Midbrain (tissue), 1 donor: ENCODE results near the gene ATP6V1F.

Experiments used
- DNase-seq: peaks from one replicate; lab custom pipeline; 2025; lab: John Stamatoyannopoulos, UW

The ATP6V1F gene, protein sequence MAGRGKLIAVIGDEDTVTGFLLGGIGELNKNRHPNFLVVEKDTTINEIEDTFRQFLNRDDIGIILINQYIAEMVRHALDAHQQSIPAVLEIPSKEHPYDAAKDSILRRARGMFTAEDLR

DNA sequence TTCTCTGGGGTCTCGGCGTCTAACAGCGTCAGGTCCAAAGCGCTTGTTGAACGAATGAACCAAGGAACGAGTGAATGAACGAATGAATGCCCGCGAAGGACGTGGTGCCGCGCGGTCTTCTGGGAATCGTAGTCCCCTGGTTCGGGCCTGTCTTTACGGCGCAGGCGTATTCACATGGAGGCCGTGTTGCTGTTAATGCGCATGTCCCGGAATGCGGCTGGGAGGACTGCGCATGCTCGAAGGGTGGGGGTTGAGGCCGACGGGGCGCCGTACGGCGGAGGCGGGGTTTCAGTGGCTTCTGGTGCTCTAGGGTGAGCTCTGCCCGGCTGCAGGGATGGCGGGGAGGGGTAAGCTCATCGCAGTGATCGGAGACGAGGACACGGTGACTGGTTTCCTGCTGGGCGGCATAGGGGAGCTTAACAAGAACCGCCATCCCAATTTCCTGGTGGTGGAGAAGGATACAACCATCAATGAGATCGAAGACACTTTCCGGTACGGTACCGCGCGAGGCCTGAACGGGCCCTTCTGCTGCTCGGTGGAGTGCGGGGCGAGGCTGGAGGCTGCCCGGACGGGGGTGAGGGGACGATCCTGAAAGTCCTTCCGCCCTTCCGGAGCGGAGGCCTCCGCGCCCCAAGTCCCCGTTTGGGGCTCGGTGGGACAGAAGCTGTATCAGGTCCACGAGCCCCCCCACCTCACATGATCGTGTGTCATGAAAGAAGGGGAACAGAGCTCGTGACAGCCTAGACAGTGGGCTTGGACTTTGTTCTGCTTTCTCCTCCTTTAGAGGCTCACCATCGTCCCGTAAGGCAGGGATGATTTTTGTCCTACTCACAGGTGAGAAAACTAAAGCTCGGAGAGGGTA, at the start of gene ATP6V1F:
ATP6V1F (plus strand) TSS at position 286 of the 862 bp plus-strand sequence; CDS start at position 335, 49 bp downstream.
- DNase-seq = peak; percentile 97

DNA sequence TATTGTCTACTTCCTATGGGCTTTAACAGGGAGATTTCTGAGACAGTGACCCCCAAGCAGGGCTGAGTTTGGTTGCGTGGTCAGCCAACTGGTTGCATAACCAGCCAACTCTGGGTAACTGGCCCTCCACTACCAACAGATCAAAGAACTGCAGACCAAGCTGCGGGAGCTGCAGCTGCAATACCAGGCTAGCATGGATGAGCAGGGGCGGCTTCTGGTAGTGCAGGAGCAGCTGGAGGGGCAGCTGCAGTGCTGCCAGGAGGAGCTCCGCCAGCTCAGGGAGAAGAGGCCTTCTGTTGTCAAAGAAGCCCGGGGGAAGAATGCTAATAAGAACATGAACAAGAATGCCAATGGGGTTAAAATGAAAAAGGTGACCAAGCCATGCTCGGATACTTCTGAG, 48.2 kb upstream of the ATP6V1F start:
- peak; percentile 62 for DNase-seq

DNA sequence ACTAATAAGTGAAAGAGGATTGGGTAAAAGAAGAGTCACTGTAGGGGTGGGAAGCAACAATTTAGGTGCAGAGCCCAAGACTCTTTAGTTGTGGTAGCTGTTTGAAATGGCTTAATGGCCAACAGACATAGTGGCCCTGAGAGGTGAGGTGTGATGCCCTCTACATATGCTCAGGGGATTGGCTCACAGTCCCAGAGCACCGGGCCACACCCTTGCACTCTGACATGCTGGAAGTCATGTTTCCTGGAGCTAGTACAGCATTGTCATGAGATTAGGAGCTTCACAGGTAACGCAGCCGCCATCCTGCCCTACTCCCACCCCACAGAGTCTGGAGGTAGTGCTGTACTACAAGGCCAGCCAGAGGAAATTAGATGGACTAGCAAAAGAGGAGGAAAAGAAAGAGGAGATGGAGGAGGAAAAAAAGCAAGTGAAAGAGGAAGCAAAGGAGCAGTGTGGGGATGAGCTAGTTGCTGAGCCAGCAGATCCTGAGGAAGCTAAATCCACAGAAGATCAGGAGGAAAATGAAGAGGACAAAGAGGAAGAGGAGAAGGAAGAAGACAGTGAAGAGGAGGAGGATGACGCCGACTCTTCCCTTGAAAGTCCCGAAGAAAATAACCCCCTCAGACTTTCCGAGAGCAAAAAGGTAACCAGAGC, 47.2 kb upstream of the ATP6V1F start:
- no peak for DNase-seq

DNA sequence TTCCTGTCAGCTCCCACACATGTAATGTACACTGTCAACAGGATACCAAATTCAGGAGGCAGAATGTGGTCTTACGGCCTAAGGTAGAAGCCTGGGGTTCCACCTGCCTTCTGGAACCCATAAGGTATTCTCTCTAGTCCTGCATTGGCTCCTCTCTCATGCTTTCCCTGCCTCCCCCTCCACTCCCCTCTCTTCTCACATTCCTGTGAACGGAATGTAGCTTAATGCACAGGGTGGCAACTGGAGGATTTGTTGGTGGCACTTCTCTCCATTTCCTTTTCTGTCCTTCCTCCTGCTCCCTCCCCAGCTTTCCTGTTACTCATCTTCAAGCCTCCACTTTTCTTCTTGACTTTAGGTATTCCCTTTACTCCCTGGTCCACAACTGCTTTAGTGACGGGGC, 44.0 kb upstream of the ATP6V1F start:
- no peak for DNase-seq

DNA sequence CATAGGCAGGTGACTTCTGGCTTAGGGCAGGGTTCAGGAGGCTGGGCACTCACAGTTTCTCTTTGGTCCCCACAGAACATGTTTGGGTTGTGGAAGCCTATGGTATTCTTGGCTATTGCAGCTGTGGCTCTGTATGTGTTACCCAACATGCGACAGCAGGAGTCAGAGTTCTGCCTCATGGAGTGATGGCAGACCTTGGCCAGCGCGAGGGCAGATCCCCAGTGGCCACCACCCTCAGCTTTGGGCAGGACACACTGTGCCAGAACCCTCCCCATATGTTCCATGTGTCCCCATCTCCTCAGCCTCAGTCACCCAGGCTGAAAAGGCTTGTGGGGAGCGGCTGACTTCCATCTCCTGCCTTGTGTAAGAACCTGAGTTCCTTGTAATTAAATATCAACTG, 40.9 kb upstream of the ATP6V1F start:
- DNase-seq = no peak

DNA sequence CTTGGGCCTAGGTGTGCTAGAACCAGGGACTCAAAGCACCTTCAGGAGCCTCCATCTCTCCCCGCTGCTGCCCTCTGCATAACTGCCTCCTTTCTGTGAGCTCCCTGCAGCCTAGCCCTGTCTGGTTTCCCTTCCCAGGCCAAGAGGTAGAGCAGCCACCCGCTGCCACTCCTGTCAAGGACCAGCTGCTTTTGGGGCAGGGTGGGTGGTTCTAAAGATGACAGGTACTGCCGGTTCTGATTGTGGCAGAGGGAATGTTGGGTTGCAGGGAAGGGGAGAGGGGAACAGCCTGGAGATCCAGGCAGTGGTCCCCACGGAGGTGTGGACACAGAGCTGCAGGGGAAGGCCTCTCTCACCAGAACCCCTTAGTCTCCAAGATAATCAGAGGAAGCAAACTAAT, 36.1 kb upstream of the ATP6V1F start:
- no peak for DNase-seq

DNA sequence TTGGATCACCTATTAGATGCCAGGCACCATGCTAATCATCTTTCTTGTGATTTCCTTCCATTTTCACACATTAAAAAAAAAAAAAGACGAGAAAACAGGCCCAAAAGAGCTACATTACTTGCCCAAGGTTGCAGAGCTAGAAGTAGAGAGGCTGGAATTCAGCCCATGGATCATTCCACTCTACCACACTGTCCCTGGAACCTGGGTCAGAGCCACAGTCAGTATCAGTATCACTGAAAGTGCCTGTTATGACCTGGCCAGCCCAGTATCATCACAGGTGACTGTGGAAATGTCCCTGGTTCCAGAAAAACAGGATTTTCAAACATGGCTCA, 35.8 kb upstream of the ATP6V1F start:
- no peak for DNase-seq

DNA sequence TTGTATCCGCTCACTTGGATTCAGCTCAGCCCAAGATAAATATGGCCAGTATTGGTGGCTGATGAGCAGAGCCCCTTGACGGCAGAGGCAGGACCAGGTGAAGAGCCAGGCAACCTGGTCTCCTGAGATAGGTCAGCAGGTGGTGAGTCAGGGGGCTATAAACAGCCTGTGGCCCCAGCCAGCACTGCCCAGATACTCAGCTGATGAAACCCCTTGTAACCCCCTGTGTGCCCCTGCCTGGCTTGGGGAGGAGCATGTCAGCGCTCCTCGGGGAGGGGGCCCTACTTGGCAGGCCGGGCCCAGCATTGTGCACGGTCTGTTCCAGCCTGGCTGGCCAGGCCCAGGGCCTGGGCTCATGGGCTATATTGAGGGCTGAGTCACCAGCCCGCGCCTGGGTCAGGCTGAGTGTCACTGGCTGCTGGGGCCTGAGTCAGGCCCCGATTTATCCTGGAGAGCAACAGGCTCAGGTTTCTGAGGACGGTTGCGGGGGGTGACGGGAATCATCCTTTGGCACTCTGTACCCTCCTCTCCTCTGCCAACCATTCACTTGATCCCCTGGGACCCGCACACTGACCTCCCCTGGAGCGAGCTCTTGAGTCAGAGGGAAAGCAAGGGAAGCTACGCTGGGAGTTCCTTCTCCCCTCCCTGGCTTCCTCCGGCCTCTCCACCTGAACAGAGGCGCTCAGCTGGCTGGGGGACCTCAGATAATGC, 35.3 kb upstream of the ATP6V1F start:
- DNase-seq = no peak

DNA sequence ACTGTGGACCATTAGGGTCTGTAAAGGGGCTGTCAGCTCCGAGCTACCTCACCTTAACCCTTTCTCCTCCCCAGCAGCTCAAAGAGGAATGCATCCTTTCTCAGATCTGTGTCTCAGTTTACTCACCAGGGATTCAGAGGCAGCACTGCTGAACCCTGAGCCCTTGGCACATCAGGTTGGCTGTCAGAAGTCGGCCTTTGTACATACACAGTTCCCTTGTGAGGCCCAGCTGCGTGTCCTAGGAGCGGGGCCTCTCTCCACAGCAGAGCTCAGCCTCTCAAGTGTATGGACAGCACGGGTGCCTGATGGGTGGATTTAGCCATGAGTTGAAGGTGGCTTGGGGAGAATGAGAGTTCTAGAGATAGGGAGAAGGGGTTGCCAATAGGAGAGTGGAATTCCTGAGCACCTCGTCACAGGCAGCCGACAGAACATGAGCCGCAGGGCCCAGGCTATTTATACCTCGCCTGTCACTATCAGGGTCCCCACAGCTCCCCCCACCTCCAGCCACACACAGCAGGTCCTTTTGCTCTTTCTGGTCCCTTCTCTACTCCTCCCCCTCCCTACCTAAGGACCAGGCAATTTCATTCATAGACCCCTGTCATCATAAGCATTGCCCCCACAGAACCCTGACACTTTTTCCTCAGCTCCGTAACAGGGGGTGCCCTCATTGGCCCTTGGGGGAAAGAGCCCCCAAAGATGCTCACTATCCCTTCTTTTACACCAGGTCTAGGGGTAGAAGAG, 34.5 kb upstream of the ATP6V1F start:
- no peak for DNase-seq

DNA sequence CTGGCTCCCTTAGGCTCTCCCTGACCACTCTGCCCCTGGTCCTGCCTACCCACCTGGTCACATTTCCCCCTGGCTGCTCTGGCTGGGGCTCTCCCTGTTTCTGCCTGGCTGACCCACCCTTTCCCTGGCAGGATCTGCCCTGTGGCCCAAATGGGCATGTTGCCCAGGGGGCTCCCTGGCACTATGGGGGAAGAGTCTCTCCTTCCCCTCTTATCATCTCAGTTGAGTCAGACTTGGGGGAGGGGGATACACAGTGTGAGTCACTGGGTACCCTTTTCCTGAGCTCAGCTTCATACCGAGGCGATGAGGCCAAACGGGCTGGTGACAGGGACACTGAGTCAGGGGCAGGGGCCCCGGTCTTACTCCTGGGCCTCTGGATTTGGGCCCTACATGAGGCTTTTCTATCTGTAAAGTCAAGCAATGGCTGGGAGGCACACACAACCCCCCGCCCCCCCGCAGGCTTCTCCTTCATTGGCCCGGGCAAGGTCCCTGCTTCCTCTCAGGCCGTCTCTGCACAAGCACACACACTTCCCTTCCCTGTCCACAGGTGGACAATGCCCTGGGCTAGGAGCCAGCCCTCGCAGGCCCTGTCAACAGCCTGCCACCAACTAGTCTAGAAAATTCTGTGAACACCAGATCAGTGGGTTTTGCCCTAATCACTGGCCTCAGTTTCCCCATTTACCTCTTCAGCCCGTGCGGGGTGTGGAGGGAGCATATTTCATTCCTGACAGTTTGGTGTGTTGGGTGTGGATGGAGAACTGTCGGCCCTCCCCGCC, 33.1 kb upstream of the ATP6V1F start:
- no peak for DNase-seq

DNA sequence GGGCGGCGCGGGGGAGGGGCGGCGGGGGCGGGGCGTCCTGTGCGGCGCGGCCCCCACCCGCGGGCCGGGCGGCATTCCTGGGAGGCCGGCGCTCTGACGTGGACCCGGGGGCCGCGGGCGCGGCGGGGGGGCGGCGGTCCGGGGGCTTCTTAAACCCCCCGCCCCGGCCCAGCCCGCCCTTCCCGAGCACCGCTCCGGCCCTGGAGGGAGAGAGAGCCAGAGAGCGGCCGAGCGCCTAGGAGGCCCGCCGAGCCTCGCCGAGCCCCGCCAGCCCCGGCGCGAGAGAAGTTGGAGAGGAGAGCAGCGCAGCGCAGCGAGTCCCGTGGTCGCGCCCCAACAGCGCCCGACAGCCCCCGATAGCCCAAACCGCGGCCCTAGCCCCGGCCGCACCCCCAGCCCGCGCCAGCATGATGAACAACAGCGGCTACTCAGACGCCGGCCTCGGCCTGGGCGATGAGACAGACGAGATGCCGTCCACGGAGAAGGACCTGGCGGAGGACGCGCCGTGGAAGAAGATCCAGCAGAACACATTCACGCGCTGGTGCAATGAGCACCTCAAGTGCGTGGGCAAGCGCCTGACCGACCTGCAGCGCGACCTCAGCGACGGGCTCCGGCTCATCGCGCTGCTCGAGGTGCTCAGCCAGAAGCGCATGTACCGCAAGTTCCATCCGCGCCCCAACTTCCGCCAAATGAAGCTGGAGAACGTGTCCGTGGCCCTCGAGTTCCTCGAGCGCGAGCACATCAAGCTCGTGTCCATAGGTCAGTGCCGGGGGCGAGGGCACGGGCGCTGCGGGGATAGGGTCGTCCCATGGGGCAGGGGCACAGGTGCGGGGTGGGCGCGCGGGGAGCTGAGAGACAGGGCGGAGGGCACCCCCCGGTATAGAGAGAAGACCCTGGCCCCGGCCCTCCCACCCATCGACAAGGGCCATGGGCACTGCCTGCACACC, 32.2 kb upstream of the ATP6V1F start, which contains the start of gene FLNC:
FLNC (plus strand) TSS at position 176 of the 947 bp plus-strand sequence; CDS start at position 408, 232 bp downstream.
- no peak for DNase-seq

DNA sequence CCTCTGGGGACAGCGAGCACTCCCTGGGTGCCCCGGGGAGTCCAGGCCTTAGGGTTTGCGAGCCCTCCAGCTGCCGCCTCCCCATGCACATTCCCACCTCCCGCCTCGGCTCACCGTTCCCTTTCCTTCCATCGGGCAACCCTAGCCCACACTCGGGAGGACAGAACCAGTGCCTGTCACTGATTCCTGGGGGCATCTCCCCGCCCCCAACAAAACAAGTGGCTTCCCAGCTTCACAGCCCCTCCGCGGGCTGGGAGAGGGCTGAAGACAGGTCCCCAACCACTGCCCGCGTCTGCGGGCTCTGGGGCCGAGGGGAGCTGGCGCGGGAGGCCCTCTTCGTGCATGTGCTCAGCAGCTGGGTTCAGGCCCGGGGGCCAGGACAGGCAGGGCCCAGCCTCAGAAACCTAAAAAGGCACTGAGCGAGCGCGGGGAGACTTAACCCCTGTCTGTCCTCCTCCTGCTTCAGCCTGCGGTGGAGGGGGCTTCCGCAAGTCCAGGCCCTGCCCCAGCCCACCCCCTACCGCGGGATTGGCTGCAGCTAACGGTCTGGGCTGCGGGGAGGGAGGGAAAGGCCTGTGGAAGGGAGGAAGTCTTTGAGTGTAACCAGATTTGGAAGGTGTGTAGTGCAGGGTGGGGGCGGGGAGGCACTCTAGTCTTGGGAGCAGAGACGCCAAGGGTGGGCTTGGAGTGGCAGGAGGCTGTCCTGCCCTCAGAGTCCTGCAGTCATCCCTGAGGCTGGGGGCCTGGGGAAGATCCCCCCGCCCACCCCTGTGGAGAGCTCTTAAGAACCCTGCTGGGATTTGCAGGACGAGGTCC, 31.3 kb upstream of the ATP6V1F start:
- no peak for DNase-seq

DNA sequence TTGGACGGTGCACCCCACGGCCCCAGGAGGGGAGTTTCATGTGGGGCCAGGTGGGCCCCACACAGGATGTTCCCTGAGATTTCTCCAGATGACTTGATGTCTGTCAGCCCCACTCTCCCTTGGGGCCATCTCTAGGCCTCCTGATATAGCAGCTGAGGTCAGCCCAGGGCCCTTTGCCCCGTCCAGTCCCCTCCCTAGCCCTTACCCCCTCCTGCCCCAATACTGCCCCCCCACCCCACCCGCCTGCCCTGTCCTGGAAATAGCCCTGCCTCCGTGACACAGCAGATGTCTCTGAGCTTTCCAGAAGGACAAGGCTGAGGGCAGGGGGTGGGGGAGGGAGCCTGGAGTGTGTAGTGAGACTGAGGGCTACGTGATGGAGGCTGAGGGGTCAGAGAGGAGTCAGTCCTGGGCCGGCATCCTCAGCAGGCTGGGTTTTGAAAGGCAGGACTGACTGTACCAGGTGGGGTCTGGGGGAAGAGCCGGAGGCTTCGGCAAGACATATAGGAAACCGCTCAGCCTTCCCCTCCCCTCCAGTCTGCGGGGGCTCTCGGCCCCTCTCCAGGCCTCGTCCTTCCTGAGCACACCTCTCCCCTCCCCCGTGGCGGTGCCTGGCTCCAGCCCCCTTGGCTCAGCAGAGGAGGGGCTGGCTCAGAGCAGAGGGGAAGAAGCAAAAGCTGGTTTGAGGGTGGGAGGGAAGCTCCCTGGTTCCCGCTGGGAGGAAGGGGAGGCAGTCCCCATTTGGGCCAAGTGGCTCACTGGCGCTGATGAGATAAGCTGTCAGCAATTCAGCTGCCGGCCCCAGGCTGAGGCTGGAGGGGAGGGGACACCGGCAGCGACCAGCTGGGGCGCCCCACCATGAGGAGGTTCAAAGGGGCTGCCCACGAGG, 30.4 kb upstream of the ATP6V1F start:
- DNase-seq = no peak

DNA sequence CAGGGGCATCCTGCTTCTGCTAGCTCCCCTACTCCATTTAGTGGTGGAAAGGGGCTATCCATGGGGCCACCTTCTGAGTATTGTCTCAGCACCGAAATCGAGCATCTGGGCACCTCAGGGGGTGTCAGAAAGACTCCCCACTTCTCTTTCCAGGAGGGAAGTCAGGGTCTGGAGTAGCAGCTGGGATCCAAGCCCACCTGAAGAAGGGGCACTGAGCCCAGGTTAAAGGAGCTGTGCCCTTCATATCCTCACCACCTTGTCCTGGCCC, 29.8 kb upstream of the ATP6V1F start:
- DNase-seq = no peak

DNA sequence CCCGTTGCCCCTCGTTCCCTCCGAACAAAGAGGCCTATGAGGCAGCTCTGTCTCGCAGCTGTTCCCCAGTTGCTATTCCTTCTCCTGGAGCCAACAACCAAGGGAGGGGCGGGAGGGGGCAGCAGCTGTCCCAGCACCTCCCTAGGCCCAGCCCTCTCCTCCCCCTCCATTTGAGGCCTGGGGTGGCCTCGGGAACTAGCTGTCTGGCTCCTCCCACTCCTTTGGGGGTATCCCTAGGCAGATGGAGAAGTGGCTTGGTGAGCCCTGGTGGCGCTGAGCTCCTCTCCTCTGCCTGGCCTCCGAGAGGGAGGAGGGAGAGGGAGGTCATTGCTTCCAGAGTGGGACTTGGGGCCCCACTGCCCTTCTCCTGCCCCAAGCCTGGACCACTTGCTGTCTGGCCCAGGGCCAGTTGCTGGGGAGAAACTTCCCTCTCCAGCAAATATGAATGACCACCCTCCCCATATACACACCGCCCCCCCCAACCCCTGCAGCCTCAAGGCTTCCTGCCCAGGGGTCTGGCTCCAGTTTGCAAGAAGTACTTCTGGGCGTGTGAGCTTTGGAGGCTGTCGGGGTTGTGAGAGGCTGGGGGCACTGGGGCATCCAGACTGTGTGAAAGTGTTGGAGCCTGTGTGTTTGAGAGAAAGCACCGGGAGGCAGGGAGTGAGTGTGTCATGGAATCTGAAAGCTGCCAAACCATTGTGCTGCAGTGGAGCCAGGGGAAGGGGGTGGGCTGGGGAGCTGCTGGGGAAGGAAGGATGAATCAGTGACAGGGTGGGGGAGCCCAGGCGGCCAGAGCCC, 29.3 kb upstream of the ATP6V1F start:
- peak; percentile 63 for DNase-seq

DNA sequence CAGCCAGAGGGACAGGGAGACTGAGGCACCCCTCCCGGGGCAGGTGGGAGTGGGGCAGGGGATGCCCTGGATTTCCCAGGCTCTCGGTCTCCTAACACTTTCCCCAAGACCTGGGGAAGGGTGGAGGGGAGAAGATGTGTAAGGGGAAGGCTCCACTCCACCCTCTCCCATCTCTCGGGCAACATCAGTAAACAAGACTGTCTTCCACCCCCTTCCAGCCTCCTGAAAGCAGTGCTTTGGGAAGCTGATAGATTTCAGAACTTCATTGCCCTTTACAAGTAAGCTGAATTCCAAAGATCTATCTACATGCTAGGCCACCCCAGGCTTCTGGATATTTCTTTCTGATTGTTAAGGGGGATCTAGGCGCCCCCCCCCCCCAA, 28.7 kb upstream of the ATP6V1F start:
- DNase-seq = no peak

DNA sequence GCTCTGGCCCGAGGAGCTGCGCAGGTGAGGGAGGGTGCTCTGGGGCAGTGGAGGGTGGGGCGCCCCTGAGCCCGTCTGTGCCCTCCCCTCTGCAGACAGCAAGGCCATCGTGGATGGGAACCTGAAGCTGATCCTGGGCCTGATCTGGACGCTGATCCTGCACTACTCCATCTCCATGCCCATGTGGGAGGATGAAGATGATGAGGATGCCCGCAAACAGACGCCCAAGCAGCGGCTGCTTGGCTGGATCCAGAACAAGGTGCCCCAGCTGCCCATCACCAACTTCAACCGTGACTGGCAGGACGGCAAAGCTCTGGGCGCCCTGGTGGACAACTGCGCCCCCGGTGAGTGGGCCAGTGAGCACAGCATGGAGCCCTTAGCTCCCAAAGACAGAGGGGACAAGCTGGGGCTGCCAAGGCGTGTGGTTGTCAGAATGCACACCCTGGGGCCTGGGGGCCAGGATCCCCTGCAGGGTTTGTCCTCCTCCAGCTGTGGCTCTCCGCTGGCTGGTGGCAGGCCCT, 27.4 kb upstream of the ATP6V1F start:
- DNase-seq = no peak
